Measurements from ENCODE around the gene ADD3.

Gene ADD3, protein sequence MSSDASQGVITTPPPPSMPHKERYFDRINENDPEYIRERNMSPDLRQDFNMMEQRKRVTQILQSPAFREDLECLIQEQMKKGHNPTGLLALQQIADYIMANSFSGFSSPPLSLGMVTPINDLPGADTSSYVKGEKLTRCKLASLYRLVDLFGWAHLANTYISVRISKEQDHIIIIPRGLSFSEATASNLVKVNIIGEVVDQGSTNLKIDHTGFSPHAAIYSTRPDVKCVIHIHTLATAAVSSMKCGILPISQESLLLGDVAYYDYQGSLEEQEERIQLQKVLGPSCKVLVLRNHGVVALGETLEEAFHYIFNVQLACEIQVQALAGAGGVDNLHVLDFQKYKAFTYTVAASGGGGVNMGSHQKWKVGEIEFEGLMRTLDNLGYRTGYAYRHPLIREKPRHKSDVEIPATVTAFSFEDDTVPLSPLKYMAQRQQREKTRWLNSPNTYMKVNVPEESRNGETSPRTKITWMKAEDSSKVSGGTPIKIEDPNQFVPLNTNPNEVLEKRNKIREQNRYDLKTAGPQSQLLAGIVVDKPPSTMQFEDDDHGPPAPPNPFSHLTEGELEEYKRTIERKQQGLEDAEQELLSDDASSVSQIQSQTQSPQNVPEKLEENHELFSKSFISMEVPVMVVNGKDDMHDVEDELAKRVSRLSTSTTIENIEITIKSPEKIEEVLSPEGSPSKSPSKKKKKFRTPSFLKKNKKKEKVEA

DNA sequence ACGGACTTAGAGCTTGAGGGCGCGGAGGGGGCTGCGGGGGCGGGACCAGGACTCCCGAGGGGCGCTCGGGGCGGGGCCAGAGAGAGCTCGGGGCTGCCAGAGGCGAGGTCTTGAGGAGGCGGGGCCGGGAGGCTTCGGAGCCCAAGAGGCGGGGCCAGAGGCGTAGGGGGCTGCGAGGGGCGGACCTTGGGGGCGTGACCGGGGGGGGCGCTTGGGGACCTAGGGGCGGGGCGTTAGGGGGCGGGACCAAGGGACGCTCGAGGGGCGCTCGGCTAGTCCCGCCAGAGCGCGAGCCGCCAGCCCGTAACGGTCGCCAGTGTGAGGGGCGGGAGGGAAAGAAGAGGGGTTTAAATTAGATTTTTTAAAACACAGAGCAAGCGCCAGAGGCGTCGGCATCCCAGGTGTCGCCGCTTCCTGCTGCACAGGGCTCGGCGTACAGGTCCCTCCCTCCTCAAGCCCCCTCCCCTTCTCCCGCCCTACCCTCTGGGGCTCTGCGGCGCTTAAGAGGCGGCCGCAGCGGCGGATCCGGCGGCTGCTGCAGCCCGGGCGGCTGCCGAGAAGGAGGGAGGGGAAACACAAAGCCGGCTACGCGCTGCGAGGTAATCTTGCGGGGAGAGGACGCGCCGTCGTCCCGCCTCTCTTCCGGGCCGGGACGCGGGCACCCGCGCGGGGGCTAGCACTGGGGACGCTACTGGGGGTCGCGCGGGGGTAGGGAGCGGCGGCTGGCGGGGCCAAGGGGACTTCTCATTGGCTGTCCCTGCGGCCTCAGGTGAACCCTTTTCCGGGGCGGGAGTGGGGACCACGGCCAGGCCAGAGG, at the start of gene ADD3:
TSS of gene ADD3 (plus strand) at position 284 of the 817 bp plus-strand sequence. CDS start 92,670 bp downstream, outside the sequence.
- peak; percentile 91 for DNase-seq

DNA sequence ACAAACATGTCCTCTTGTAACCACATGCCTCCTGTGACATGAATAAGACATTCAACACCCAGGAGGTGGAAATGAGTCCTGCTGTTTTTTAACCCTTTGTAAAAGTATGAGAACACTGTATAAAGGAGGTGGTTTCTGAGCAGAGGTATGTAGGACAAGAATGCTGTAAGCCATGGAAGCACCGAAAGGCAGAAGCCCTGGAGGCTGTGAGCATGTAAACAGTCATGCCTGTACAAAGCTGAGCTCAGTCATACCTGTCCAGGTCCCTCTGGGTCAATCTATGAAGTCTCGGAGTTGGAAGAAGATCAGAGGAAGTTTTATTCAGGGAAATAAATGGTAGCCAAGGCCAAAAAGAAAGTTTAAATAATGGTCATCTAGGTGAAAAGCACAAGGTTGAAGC, 49.7 kb upstream of the ADD3 start:
- no peak for DNase-seq

DNA sequence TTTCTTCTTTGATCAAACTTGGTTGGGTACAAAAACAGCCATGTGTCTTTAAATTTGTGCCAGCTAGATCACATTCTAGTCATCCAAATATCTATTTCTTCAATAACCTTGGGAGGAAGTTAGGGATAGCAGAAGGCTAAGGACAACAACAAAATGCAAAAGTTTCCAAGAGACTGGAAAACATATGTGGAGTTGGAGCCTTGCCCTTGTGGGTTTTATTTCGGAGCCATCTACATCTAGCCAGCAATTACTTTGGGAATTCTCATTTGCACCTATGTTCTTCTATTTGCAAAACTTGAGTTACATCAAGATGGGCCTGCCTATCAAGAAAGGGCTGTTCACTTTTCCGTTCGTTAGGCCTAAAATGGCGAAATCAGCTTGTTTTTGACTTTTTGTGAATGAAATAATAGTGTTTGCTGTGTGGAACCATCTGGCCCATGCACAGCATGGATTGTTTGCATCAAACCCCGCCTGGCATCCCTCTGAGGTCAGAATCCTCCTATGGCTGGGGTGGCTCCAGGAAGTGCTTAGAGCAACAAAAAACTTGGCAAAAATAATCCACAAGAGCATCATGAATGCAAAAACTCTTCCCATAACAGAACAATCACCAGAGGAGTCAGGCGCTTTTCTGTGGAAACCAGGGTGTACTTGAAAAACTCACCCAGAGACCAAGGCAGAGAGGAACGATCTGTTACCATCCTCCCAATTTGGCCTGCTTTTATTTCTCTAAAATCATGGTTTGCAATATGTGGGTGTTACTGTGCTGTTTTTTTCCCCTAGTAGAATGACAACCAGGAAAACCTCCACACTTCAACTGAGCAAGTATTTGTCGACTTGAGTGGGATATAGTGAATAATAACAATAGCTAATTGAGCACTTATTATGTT, 48.3 kb upstream of the ADD3 start:
- no peak for DNase-seq

DNA sequence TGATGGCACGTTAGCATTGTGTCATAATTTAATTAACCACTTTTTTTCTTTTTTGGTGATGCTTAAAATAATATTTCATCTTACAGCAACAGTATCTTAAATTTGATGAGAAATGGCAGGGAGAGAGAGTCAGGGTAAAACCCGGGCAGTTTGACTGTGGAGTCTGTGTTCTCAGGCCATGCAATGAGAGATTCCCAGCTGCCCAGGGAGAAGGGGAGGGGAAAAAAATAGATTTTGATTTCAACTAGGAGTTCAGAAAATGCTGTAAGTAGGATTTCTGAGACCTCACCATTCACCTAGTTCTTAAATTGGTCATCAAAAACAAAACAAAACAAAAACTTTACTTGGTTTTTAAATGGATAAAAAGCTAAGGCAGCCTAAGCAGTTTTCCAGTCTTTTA, 47.1 kb upstream of the ADD3 start:
- no peak for DNase-seq

DNA sequence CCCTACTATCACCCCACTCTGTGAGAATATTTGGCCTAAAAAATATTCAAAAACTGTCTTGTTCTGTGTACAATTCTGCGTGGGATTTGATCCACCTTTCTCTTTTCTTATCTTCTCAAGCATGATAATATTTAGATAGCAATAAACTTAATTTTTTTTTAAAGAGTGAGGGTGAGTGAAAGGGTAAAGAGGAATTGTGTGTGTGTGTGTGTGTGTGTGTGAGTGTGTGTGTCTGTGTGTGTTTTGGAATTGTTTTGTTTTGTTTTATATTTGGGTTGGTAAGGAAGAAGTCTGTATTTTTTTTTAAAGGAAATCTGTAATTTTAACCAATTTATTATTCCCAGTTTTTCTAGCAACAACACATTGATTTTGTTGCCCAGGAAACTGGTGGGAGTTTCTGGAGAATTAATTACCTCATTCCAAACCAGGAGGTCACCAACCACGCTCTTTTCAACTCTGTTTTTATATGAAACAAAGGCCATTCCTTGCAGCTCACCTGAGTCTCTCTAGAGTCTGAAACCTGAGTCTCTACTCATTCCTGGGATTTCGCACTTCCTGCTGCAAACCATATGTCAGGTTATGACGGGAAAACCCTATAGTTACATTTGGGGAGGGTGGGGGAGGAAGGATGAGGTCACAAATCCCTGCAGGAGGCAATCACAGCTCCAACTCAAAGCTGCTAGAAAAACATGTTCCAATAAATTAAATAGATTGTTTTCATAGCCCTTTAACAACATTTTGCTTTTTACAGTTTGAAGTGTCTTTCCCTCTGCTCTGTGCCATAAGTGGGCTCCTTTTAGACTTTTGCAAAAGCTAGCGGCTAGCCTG, 46.4 kb upstream of the ADD3 start:
- no peak for DNase-seq

DNA sequence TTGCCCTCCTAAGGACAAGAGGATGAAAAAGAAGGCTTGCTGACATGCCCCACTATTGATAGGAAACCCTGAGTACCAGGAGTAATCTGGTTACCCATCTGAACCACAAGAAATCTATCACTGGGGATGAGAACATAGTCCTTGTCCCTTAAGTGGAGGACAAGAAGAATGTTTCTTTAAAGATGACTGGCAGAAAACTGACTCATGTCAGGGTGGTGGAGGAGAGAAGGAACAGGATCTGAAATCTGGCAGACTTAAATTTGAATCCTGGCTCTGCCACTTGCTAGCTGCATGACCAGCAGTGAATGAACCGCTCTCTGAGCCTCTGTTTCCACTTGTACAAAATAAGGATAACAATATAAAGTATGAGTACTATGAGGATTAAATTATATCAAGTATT, 45.5 kb upstream of the ADD3 start:
- DNase-seq = no peak

DNA sequence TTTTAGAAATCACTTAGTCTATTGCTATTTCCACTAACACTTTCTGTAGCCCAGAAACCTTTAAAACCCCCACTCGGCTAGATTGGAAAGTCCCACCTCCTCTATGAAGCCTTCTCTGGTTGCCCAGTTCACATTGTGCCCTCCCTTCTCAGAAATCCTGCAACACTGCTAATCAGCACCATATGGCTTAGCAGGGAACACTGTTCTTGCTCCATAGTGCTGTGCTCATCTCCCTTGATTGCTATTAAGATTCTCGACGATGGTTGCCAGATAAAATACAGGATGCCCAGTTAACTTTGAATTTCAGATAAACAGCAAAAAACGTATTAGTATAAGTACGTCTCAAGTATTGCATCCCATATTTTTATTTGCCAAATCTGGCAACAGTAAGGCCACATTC, 44.3 kb upstream of the ADD3 start:
- DNase-seq = no peak

DNA sequence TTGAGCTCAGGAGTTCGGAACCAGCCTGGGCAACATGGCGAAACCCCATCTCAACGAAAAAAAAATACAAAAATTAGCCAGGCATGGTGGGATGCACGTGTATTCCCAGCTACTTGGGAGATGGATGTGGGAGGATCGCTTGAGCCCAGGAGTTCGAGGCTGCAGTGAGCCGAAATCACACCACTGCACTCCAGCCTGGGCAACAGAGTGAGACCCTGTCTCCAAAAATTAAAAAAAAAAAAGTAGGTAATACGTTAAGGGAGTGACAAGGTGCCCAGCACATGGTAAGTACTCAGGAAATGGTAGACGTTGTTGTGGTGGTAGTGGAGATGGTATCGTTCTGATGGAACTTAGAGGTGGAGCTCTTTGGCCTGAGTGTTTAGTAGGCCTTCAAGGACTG, 43.5 kb upstream of the ADD3 start:
- DNase-seq = no peak

DNA sequence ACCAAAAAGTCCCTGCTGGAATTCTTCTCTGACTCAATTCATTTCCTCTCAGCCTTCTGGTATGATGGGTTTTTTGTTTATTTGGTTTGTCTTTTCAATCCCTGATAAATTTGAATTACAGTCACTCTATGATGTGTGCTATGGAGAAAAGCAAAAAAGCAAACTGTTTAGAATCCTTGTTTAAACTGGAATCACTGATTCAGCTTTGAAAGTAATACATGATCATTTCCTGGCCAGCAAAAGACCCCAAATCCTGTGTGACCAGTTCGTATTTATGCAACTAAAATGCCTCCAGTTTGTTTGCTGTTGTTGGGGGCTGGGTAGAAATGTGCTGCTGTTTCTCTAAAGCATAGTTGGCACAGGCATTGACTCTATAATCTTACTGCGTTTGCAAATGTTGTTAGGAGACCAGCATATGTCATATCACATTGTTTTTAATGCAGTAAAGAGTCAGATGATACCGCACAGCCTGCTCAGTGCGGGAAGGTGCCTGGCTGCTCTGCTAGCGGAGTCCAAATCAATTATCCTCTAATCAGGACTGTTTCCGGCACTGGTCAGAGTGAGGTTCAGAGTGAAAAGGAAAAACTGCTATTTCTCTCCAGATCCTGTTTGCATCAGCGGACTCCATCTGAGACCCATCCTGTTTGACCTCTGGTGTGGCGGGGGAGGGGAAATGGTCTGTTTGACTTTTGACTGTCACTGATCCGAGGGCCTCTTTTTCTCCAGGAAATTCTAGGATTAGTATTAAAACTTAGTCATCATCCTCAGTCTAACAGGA, 40.6 kb upstream of the ADD3 start:
- no peak for DNase-seq

DNA sequence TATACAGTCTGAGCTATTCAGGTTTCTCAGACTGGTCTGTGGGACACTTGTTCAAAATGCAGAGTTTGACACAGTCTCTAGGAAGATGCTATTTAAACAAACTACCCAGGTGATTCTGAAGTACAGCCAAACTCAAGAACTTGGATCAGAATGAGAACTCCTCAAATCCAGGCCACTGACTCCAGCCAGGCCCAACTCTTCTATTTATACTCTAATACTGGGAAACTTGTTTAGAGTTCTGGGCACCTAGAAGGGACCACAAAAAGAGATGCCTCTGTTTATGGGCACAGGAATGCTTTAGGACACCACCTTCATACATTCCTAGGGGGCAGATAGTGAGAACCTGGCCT, 40.1 kb upstream of the ADD3 start:
- DNase-seq = no peak

DNA sequence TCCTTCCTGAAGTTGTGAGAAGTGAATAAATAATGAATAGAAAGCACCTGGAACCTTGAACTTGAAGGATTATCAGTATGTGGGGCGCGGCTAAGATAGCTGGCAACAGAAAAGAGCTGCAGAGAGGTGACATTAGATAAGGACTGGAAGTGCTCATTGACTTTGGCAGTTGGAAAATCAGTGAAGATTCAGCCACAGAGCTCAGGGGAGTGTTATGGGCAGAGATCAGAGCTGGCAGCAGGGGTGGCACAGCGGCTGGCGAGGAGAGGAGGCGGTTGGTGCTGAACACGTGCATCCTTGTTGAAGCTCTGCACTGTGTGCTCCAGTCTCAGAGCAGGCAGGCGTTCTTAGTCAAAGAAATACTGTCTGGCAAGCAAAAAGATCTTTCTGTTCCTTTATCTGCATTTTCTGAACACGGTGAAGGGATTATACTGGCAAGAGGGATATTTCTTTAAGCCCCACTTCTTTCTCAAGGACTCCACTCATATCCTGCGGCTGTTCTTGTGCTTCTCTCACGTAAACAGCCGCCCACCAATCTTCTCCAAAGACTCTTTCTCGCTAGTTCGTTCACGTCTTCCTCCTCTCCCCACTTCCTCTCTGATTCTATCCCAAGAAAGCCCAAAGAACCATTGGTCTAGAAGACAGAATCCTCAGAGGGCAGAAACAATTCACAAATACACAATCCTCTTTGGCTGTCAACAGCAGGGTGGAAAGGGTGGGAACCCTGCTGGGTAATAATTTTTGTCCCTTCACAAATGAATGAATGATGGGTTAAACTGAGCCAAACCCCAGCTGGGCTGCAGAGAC, 38.6 kb upstream of the ADD3 start:
- DNase-seq = no peak

DNA sequence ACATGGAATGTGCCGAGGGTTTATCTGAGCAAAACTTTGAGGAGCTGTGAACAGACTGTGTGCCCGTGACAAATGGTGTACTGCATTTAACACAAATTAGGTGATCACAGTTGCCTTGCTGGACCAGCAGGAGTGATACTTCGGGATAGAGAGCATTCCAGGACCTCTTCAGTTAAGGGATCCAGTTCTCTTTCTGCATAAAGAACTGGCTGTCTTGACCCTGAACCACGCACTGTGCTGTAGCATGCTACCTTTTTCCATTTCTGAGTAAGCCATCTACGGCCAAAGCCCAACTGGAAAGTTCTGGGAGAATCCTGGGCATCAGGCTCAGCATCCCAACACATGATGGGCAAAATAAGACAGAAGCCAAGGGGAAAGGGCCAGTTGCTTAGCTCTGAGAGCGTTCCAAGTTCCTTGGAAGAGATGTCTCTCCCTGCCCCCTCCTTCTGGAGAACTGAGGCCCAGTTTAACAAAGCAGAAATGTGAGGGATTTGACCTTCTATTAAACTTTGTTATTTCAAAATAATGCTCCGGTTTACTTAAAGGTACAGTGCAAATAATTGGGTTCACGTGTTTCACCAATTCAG, 37.9 kb upstream of the ADD3 start:
- DNase-seq = no peak

DNA sequence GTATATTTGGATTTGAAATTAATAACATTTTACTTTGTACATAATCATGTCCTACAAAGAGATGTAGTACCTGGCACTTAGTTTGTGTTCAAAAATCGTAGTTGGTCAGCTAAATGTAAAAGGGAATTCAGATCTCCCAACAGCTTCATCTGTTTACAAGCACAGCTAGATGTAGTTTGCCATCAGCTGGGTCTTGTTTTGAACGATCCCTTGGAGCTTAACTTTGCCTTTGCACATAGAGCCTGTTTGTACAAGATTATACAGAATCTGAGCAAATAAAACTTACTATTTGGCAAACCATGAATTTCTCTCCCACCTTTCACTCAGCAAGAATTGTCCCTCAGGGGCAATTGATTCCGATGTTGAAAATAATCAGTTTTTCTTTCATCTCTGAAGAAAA, 36.1 kb upstream of the ADD3 start:
- no peak for DNase-seq

DNA sequence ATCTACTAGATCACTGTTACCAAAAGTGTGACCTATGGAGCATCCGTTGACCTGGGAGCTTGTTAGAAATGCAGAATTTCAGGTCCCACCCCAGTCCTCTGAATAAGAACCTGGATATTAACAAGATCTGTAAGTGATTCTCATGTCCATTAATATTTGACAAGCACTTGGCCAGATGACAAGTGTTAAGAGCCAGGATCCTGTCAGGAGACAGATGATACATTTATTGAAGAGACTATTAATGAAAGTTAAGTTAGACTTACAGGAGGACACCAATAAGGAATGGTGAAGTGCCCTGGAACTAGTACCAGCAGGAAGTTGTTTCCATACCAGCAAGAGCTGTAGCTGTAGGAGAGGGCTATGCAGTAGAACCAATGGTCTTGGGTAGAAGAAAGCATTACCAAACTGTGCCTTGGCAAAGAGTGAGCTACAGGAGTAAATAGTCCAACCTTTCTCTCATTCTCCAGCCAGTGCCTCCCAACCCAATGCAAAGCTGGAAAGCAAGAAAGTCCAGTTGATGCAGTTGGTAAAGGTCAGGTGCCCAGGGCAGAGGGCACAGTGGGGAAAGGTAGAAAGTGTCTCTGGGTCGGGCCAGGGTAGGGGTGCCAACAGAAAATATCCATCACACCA, 35.3 kb upstream of the ADD3 start:
- no peak for DNase-seq

DNA sequence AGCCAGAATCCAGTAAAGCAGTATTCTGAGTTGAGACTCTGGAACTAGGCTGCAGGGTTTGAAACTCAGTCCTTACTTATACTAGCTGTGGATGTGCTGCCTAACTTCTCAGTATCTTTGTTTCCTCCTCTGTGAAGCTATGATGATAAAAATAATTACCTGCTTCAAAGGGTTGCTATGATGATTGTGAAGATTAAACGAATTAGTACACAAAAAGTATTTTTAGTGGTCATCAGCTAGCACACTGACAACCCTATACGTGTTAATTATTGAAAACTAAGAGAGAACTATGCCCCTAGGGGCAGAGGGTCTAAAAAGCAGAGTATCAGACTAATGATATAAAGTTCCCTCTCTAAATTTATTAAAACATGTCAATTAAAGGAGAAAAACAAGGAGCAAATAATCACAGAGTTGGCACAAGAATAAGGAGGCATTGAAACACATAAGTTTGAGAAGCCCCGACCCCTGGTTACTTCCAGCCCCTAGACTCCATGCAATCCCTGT, 34.4 kb upstream of the ADD3 start:
- no peak for DNase-seq

DNA sequence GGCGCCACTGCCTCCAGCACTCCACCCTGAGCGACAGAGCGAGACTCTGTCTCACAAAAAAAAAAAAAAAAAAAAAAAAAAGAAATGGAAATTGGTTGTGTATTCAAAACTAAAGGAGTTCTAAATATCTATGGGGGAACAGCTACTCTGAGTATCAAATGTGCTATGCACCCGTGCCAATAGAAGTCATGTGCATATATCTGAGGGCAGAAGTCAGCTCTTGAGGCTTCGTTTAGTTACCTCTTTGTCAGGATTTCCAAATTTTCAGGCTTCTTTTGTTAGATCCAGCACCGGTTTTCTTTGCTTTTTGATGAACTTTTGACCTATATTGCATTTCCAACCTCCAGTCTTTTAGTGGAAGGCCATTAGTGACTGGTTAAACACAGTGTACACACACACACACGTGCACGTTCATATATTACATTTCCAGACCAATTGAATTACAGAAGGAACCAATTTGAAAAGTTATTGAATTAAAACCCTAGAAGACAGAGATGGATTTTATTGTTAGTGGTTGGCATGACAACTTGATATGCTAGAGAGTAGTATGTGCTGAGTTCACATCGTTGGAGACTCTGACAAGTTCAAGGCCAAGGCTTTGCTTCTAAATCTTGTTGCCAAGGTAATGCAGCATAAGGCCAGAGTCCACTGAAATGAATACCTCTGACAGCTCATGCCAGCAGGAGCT, 33.1 kb upstream of the ADD3 start:
- DNase-seq = no peak

DNA sequence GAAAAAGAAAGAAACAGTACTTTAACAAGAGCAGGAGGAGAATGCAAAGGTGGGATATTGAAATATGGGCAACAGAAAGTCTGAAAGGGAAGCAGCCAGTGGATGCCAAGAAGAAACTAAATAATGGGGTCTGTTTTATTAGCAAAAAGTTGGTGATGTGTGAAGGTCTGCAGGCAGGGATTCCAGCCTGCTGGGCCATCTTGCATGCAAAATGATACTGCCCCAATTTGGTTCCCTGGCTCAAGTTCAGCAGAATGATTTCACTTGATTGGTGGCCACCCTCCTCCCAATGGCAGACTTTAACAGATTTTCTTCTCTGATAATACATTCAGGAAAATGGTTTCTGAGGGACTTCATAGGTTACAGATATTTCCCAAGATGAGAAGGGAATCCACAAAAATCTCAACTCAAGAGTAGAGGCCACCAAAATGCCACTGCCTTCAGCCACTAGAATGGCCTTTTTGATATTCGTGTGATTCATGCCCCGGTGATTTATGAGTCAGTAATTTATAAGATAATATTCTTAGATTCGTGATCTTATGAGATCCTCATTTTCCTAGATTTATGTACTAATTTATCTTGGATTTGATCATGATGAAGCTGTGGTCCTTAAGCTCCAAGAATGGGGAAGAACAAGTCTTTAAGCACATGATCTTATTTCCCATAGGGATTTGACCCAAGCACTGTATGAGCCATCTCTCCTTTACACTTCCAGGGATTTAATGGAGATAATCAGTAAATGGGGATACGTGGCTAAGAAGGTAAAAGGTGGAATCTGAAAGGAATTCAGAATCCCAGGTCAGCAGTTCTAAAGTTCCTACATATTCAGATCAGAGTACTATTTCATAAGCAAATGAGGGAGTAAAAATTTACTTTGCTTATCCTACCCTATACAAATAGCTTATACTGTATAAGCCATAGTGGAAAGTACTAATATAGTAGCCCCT, 32.3 kb upstream of the ADD3 start:
- DNase-seq = no peak

Measured in activated CD4-positive, alpha-beta T cell treated with anti-CD3 and anti-CD28 coated beads, Interleukin-10, Interleukin-2, amounts not matched to agents 100 ng/mL and 50 ng/mL, durations not matched to agents 16 hours and 8 hours (primary cell).